Measurements from ENCODE around the gene BSDC1. TPM values are rescaled to one million over a fixed set of nuclear protein-coding genes. Genes with fewer than 3 reads are reported as not detected.

BSDC1 gene
- total RNA-seq, 1 donor from 2014 or later, result 50.3 TPM

DNA sequence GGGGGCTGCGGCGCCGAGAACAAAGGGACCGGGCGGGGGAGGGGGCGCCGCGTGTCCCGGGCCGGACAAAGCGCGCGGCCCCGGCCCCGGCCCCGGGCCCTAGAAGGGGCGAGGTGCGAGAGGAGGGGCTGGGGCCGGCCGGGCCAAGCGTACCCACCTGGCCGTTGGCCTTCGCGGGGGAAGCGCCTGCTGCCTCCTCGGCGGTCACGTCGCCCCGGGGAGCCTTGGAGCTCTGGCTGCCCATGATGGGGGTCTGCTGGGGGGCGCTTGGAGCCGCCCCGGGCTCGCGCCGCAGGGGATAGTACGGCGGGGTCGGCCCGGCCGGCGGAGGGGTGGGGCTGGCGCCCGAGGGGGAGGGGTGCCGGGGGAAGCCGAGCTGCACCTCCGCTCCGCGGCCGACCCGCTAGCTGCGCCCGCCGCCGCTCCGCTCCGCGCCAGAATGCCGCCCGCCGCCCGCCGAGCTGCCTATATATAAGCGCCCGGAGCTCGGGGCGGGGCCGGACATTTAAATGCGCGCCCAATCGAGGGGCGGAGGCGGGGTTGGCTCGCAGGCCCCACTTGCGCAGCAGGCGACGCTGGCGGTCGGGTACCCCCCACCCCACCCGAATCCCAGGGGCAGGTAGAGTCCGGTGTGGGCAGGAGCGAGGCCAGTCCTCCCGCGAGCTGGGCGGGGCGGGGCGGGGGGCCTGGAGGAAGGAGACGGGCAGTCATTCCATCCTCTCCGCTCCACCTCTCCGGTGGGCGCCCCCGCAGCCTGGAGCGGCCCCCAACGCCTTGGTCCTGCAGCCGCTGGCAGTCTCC is 58.3 kb downstream of the BSDC1 start, which contains the start of gene MARCKSL1:
Gene MARCKSL1, minus strand, starts transcription at position 444 of the 801 bp plus-strand sequence. Its CDS starts 200 bp downstream, at position 244.
- H3K4me1 Mint-ChIP-seq (ENCODE audit: low read depth), result peaks cover 52% of the 10 kb centered on the region
- DNase-seq (ENCODE audit: low spot score), result peak; percentile 80
- H3K27me3 Mint-ChIP-seq (ENCODE audit: insufficient read depth), result no peaks in the 10 kb centered on the region
- peaks cover 21% of the 10 kb centered on the region for H3K36me3 Mint-ChIP-seq (ENCODE audit: low read depth)
- intact Hi-C loops (cut with micrococcal nuclease), result loop anchor here (2.0 to 10.0 kb wide), 5 partner anchors 15 to 401 kb away; partner anchors contain the start of genes LCK, PTP4A2 and TMEM39B
- peak within 1 kb of the TSS; percentile 67 for H3K27ac Mint-ChIP-seq
- no peaks in the 10 kb centered on the region for H3K9me3 Mint-ChIP-seq
- H3K4me3 Mint-ChIP-seq, result peak within 1 kb of the TSS; percentile 88

- no peak for DNase-seq (ENCODE audit: low spot score)
- Mint-ChIP-seq H3K4me3 (peak overlapping the region; percentile 88), H3K4me1 (ENCODE audit: low read depth) (peaks cover 52% of the 10 kb centered on the region), H3K27me3 (ENCODE audit: insufficient read depth) (no peaks in the 10 kb centered on the region), H3K36me3 (ENCODE audit: low read depth) (peaks cover 26% of the 10 kb centered on the region), H3K27ac (no peak overlapping the region), H3K9me3 (no peaks in the 10 kb centered on the region)
- intact Hi-C loops (cut with micrococcal nuclease), result loop anchor here (2.0 to 10.0 kb wide), 3 partner anchors 15 to 401 kb away; partner anchors contain the start of gene PTP4A2
These were observed 58.8 kb downstream of the BSDC1 start for GRCh38 chr1:32335535-32335789.

- H3K27me3 Mint-ChIP-seq (ENCODE audit: insufficient read depth), result no peaks in the 10 kb centered on the region
- peak overlapping the region; percentile 67 for H3K27ac Mint-ChIP-seq
- peak overlapping the region; percentile 88 for H3K4me3 Mint-ChIP-seq
- DNase-seq (ENCODE audit: low spot score), result peak; percentile 49
- H3K4me1 Mint-ChIP-seq (ENCODE audit: low read depth), result peaks cover 52% of the 10 kb centered on the region
- H3K9me3 Mint-ChIP-seq, result no peaks in the 10 kb centered on the region
- peaks cover 24% of the 10 kb centered on the region for H3K36me3 Mint-ChIP-seq (ENCODE audit: low read depth)
- intact Hi-C loops (cut with micrococcal nuclease), result loop anchor here (2.0 to 10.0 kb wide), 3 partner anchors 14 to 400 kb away; partner anchors contain the start of gene PTP4A2
These were observed 59.2 kb downstream of the BSDC1 start for GRCh38 chr1:32334864-32335534.

DNA sequence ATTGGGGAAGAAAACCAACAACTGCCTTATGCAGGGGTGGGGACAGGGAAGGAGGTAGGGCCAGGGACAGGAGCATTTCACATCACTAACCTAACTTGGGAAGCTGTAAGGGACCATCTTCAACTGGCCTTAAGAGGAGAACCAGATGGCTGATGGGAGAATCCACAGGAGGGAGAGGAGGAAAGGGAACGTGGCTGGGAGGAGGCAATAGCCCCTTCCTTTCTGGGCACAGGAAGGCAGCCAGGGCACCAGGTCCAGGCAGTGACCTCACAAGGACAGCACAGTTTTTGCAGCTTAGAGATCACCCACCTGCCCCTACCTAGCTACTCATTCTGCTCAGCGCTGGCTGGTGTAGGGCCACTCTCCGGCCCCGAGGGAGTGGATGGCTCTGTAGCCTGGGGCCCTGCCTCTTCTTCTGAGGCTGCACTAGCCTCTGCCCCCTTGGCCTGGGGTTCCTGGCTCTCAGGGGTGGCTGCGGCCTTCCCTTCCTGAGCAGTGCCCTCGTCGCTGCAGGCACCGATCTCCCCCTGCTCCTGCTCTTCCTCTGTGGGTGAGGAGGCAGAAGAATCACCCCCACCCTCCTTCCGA is 59.9 kb downstream of the BSDC1 start:
- DNase-seq (ENCODE audit: low spot score), result no peak
- intact Hi-C loops (cut with micrococcal nuclease), result loop anchor here (2.0 to 10.0 kb wide), 3 partner anchors 14 to 400 kb away; partner anchors contain the start of gene PTP4A2
- peak overlapping the region; percentile 88 for H3K4me3 Mint-ChIP-seq
- peaks cover 46% of the 10 kb centered on the region for H3K4me1 Mint-ChIP-seq (ENCODE audit: low read depth)
- H3K9me3 Mint-ChIP-seq, result no peaks in the 10 kb centered on the region
- H3K27ac Mint-ChIP-seq, result peak overlapping the region; percentile 67
- H3K27me3 Mint-ChIP-seq (ENCODE audit: insufficient read depth), result no peaks in the 10 kb centered on the region
- peaks cover 28% of the 10 kb centered on the region for H3K36me3 Mint-ChIP-seq (ENCODE audit: low read depth)

GRCh38 chr1:32333251-32333963 is 60.8 kb downstream of the BSDC1 start:
- H3K4me3 Mint-ChIP-seq, result peak overlapping the region; percentile 88
- H3K27me3 Mint-ChIP-seq (ENCODE audit: insufficient read depth), result no peaks in the 10 kb centered on the region
- H3K9me3 Mint-ChIP-seq, result no peaks in the 10 kb centered on the region
- peaks cover 39% of the 10 kb centered on the region for H3K4me1 Mint-ChIP-seq (ENCODE audit: low read depth)
- H3K36me3 Mint-ChIP-seq (ENCODE audit: low read depth), result peaks cover 37% of the 10 kb centered on the region
- intact Hi-C loops (cut with micrococcal nuclease), result loop anchor here (10.0 kb wide), 1 partner anchor 399 kb away; the partner anchor contains the start of gene PTP4A2
- no peak for DNase-seq (ENCODE audit: low spot score)
- peak overlapping the region; percentile 1 for H3K27ac Mint-ChIP-seq

- peaks cover 41% of the 10 kb centered on the region for H3K36me3 Mint-ChIP-seq (ENCODE audit: low read depth)
- peaks cover 32% of the 10 kb centered on the region for H3K4me1 Mint-ChIP-seq (ENCODE audit: low read depth)
- no peak overlapping the region for H3K4me3 Mint-ChIP-seq
- no peak for DNase-seq (ENCODE audit: low spot score)
- no peak overlapping the region for H3K27ac Mint-ChIP-seq
- H3K27me3 Mint-ChIP-seq (ENCODE audit: insufficient read depth), result no peaks in the 10 kb centered on the region
- intact Hi-C loops (cut with micrococcal nuclease), result loop anchor here (10.0 kb wide), 1 partner anchor 398 kb away; the partner anchor contains the start of gene PTP4A2
- H3K9me3 Mint-ChIP-seq, result no peaks in the 10 kb centered on the region
These were observed 61.8 kb downstream of the BSDC1 start for GRCh38 chr1:32332290-32333079.

- Mint-ChIP-seq H3K4me1 (ENCODE audit: low read depth) (peaks cover 23% of the 10 kb centered on the region), H3K4me3 (peak overlapping the region; percentile 7), H3K27ac (no peak overlapping the region), H3K36me3 (ENCODE audit: low read depth) (peaks cover 45% of the 10 kb centered on the region), H3K27me3 (ENCODE audit: insufficient read depth) (no peaks in the 10 kb centered on the region), H3K9me3 (no peaks in the 10 kb centered on the region)
- intact Hi-C loops (cut with micrococcal nuclease), result loop anchor here (10.0 kb wide), 1 partner anchor 397 kb away; the partner anchor contains the start of gene PTP4A2
- DNase-seq (ENCODE audit: low spot score), result no peak
These were observed 62.7 kb downstream of the BSDC1 start for GRCh38 chr1:32331549-32331948.

GRCh38 chr1:32330558-32331151 is 63.6 kb downstream of the BSDC1 start:
- Mint-ChIP-seq H3K36me3 (ENCODE audit: low read depth) (peaks cover 47% of the 10 kb centered on the region), H3K4me3 (no peak overlapping the region), H3K27ac (no peak overlapping the region), H3K27me3 (ENCODE audit: insufficient read depth) (no peaks in the 10 kb centered on the region), H3K9me3 (no peaks in the 10 kb centered on the region), H3K4me1 (ENCODE audit: low read depth) (peaks cover 23% of the 10 kb centered on the region)
- DNase-seq (ENCODE audit: low spot score), result no peak
- intact Hi-C loops (cut with micrococcal nuclease), result loop anchor here (10.0 kb wide), 1 partner anchor 396 kb away; the partner anchor contains the start of gene PTP4A2

DNA sequence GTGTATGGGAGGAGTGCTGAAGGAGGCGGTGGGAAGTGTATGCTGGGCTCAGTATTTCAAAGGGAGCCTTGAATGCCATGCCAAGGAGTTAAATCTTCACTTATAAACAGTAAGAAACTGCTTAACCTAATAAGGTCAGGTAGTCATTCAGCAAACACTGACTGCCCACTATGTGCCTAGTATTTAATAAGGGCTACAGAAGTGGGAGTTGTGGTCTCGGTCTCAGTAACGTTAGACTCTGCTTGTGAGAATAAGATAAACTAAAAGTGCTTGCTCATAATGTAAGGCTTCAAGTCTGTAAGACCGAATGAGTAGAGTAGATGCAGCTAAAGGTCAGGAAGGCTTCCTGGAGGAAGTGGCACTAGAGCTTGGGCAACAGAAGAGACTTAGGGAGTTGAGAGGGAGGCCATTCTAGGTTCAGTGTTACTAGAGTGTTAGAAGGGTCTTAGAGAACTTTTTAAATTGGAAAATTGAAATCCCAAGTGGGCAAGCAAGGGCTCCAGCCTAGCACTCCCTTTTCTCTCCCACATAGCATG is 64.2 kb downstream of the BSDC1 start:
- Mint-ChIP-seq H3K4me3 (no peak overlapping the region), H3K27me3 (ENCODE audit: insufficient read depth) (no peaks in the 10 kb centered on the region), H3K9me3 (no peaks in the 10 kb centered on the region), H3K4me1 (ENCODE audit: low read depth) (peaks cover 28% of the 10 kb centered on the region), H3K36me3 (ENCODE audit: low read depth) (peaks cover 54% of the 10 kb centered on the region), H3K27ac (no peak overlapping the region)
- no peak for DNase-seq (ENCODE audit: low spot score)
- intact Hi-C loops (cut with micrococcal nuclease), result loop anchor here (10.0 kb wide), 1 partner anchor 395 kb away; the partner anchor contains the start of gene PTP4A2

DNA sequence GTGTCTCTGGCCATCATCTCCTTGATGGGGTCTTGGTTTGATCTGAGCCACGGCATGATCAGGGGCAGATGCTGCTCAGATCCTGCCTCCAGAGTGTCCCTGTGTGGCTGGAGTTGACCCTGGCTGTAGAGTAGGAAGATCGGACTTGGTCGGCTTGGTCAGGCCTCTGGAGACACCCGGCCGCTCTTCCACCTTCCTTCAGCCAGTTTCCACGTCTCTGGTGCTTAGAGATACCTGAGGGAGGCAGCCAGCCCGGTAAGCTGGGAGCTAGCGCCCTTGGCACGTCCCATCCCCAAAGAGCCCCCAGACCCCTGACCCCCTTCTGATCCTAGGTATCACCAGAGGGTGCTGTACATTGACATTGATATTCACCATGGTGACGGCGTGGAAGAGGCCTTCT is 67.0 kb downstream of the BSDC1 start:
- no peaks in the 10 kb centered on the region for H3K27me3 Mint-ChIP-seq (ENCODE audit: insufficient read depth)
- peaks cover 32% of the 10 kb centered on the region for H3K4me1 Mint-ChIP-seq (ENCODE audit: low read depth)

GRCh38 chr1:32321712-32322291 is 72.4 kb downstream of the BSDC1 start:
- H3K9me3 Mint-ChIP-seq, result no peaks in the 10 kb centered on the region
- H3K27me3 Mint-ChIP-seq (ENCODE audit: insufficient read depth), result no peaks in the 10 kb centered on the region
- no peak for DNase-seq (ENCODE audit: low spot score)
- H3K4me3 Mint-ChIP-seq, result peak overlapping the region; percentile 53
- peak overlapping the region; percentile 83 for H3K27ac Mint-ChIP-seq
- H3K4me1 Mint-ChIP-seq (ENCODE audit: low read depth), result peaks cover 49% of the 10 kb centered on the region
- peaks cover 23% of the 10 kb centered on the region for H3K36me3 Mint-ChIP-seq (ENCODE audit: low read depth)
- intact Hi-C loops (cut with micrococcal nuclease), result loop anchor here (2.0 to 5.0 kb wide), 4 partner anchors 13 to 69 kb away; partner anchors contain the start of gene HDAC1

More for the DNA sequence above, 67.0 kb downstream of the BSDC1 start:
- H3K9me3 Mint-ChIP-seq, result no peaks in the 10 kb centered on the region
- peaks cover 54% of the 10 kb centered on the region for H3K36me3 Mint-ChIP-seq (ENCODE audit: low read depth)
- no peak overlapping the region for H3K4me3 Mint-ChIP-seq
- H3K27ac Mint-ChIP-seq, result no peak overlapping the region
- intact Hi-C loops (cut with micrococcal nuclease), result no loop called here
- no peak for DNase-seq (ENCODE audit: low spot score)
